Caco-2 (cell line): Measurements from ENCODE around the gene EPS8L1. TPM values are rescaled to one million over a fixed set of nuclear protein-coding genes. Genes with fewer than 3 reads are reported as not detected.

Experiments
- BruUV-seq: library from RNA; stranded (reverse); fragments of 400-500 nt; replicated peaks from 2 replicates; lab custom pipeline; 2021; lab: Mats Ljungman, UMichigan
- CTCF ChIA-PET: fragments of 300-600 bp; sonication (Branson Sonifier 250); formaldehyde crosslinking; loops from one replicate; lab custom pipeline; 2022; ENCODE audit warnings: antibody characterized with exemption; lab: Charles Lee
- POLR2A ChIA-PET: fragments of 300-600 bp; sonication (Branson Sonifier 250); formaldehyde crosslinking; loops from one replicate; lab custom pipeline; 2022; ENCODE audit warnings: antibody characterized with exemption; lab: Charles Lee
- DNase-seq, 2 experiments: peaks; one replicate each; pipeline versions ENCODE4 v3.0.0 to v3.0.0-alpha.2; 2020 to 2022
- H3K27me3 ChIP-seq: replicated peaks from 2 replicates; pipeline ENCODE4 v1.6.0; 2011; ENCODE audit warnings: low read length; ENCODE audit not compliant: control insufficient read depth, insufficient read depth
- H3K36me3 ChIP-seq: 2 replicates; pipeline ENCODE4 v1.5.1; 2011; ENCODE audit warnings: low read length; ENCODE audit not compliant: control insufficient read depth, insufficient read depth
- H3K4me1 ChIP-seq: fragments of 250-450 bp; sonication (Bioruptor Pico); 2 replicates; pipeline ENCODE4 v1.5.1; 2020; ENCODE audit warnings: mild to moderate bottlenecking
- H3K4me3 ChIP-seq: 2 replicates; pipeline ENCODE4 v1.5.1; 2011; ENCODE audit warnings: low read depth, mild to moderate bottlenecking, control low read depth, low read length
- H3K9me3 ChIP-seq: fragments of 250-450 bp; sonication (Bioruptor Pico); 2 replicates; pipeline ENCODE4 v1.5.1; 2020; ENCODE audit warnings: mild to moderate bottlenecking, moderate library complexity
- H3K27ac Mint-ChIP-seq: one replicate; pipeline ENCODE4 v1.8.0; 2022; ENCODE audit warnings: mixed read lengths; ENCODE audit not compliant: unreplicated experiment
- H3K27me3 Mint-ChIP-seq: one replicate; pipeline ENCODE4 v1.8.0; 2022; ENCODE audit warnings: mixed read lengths; ENCODE audit not compliant: insufficient read depth, unreplicated experiment
- H3K36me3 Mint-ChIP-seq: one replicate; pipeline ENCODE4 v1.8.0; 2022; ENCODE audit warnings: mild to moderate bottlenecking, mixed read lengths; ENCODE audit not compliant: insufficient read depth, unreplicated experiment
- H3K4me1 Mint-ChIP-seq: one replicate; pipeline ENCODE4 v1.8.0; 2022; ENCODE audit warnings: low read depth, mixed read lengths; ENCODE audit not compliant: unreplicated experiment
- H3K4me3 Mint-ChIP-seq: one replicate; pipeline ENCODE4 v1.8.0; 2022; ENCODE audit warnings: mild to moderate bottlenecking, moderate library complexity, mixed read lengths; ENCODE audit not compliant: unreplicated experiment
- H3K9me3 Mint-ChIP-seq: one replicate; pipeline ENCODE4 v1.8.0; 2022; ENCODE audit warnings: mixed read lengths; ENCODE audit not compliant: unreplicated experiment
- intact Hi-C: fragments of 100-400 bp; cut with micrococcal nuclease; formaldehyde crosslinking; loops from one replicate; pipeline ENCODE4 v1.10.0; 2022; ENCODE audit not compliant: unreplicated experiment
- total RNA-seq: library from RNA; stranded (reverse); gene quantifications from 2 replicates; pipeline ENCODE4 v1.2.3, GENCODE V29; 2022
- TF ChIP-seq, protein P1 (sequence below), 2 experiments: fragments of 200-600 bp in 1 of 2; IDR thresholded peaks; 1 replicate in 1 of 2; 2 replicates in 1 of 2; pipeline versions ENCODE4 v1.5.1 to v1.8.0; 2011 to 2022; ENCODE audit warnings: antibody characterized with exemption in 1 of 2, control low read depth in 1 of 2, inconsistent platforms in 1 of 2, low read depth in 1 of 2, low read length in 1 of 2, mild to moderate bottlenecking in 1 of 2, moderate library complexity in 1 of 2; ENCODE audit not compliant: insufficient read depth in 1 of 2, severe bottlenecking in 1 of 2, unreplicated experiment in 1 of 2

EPS8L1 gene
- total RNA-seq, 1 experiment from 2014 or later, result 135 TPM

DNA sequence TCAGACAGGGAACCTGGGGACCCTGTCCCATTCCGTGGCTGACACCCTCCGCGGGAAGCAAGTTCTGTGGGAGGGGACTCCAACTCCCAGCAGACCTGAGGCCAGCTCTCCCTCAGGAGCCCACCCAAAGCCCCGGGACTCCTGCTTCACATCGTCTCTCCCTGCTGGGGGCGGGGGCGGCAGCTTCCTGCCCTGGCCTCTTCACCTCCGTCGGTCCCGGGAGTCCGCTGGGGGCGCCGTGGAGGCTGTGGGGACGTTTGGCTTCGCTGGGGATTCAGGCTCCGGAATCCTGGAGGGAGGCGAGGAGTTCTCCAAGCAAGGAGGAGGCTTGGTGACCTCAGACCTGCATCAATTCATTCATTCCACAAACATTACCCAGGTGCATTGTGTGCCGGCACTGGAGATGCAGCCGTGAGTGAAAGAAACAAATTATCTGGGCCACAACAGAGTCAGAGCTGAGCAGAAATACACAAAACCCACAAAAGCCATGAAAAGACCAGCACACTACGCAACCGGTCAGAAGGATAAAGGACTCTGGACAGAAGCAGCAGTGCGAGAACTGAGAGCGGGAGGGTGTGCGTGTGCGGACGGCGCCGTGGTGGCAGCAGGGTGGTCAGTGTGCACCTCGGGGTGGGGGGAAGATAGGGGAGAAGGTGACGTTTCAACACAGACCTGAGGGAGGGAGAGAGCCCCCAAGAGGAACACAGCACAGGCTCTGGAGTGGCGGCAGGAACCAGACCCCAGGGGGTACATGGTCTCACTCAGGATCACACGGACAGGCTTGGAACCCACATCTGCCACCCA lies 19.0 kb downstream of the EPS8L1 start:
- no TSS peak for BruUV-seq
- Histone ChIP-seq H3K36me3 (peaks cover 3% of the 10 kb centered on the region), H3K27me3 (no peaks in the 10 kb centered on the region), H3K9me3 (no peaks in the 10 kb centered on the region), H3K4me3 (no peak overlapping the region), H3K4me1 (no peaks in the 10 kb centered on the region)
- H3K4me1 Mint-ChIP-seq, result no peaks in the 10 kb centered on the region
- peaks cover 41% of the 10 kb centered on the region for H3K36me3 Mint-ChIP-seq
- no peaks in the 10 kb centered on the region for H3K27me3 Mint-ChIP-seq
- TF ChIP-seq, protein P1, sequence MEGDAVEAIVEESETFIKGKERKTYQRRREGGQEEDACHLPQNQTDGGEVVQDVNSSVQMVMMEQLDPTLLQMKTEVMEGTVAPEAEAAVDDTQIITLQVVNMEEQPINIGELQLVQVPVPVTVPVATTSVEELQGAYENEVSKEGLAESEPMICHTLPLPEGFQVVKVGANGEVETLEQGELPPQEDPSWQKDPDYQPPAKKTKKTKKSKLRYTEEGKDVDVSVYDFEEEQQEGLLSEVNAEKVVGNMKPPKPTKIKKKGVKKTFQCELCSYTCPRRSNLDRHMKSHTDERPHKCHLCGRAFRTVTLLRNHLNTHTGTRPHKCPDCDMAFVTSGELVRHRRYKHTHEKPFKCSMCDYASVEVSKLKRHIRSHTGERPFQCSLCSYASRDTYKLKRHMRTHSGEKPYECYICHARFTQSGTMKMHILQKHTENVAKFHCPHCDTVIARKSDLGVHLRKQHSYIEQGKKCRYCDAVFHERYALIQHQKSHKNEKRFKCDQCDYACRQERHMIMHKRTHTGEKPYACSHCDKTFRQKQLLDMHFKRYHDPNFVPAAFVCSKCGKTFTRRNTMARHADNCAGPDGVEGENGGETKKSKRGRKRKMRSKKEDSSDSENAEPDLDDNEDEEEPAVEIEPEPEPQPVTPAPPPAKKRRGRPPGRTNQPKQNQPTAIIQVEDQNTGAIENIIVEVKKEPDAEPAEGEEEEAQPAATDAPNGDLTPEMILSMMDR (IDR thresholded peaks at IDR 0.05; ENCODE audit: insufficient read depth in 1 of 2, low read depth in 1 of 2, low read length in 1 of 2, severe bottlenecking in 1 of 2, unreplicated experiment in 1 of 2), result no peak
- DNase-seq, result peak in 1 of 2 experiments; percentile 37
- intact Hi-C loops, result no loop called here
- H3K27ac Mint-ChIP-seq, result no peak overlapping the region
- no peak overlapping the region for H3K4me3 Mint-ChIP-seq
- CTCF ChIA-PET, result no interaction called here
- POLR2A ChIA-PET, result interaction anchor here (0.6 kb wide), 1 partner anchor 30 kb away, joined by 4 read pairs; no protein-coding TSS in a partner anchor
- no peaks in the 10 kb centered on the region for H3K9me3 Mint-ChIP-seq

DNA sequence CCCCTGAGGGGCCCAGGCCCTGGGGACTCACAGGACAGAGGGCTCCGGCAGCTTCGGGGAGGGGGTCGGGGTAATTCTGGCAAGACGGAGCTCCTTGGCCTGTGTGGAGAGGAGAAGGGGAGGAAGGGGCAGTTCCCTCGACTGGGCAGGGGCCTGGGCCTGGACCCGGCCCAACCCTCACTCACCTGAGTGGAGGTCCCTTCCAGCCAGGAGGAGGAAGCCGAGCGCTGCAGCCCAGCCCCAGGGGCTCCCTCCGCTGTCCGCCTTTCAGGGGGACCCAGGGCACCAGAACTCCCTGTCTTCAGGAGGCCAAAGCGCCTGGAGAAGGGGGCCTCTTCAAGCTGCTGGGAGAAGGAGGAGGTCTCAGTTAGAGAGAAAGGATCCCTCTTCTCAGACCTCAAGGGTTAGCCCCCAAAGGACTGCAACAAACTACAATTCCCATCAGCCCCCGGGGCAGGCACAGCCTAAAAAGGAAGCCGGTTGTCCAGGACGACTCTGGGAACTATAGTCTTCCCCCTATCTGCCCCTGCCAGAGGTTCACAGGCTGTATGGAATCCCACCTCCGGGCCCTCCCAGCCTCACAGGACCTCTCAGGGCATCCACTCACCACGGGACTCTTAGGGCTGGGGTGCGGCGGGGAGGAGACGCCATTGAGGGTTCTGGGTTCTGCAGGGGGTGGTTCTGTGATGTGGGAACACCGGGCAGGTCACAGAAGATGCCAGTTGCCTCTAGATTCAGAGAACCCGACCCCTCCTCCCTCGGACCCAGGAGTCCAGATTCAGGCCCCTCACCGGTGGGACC lies 19.8 kb downstream of the EPS8L1 start:
- no TSS peak for BruUV-seq
- peaks cover 3% of the 10 kb centered on the region for H3K36me3 ChIP-seq
- no peaks in the 10 kb centered on the region for H3K4me1 ChIP-seq
- no peaks in the 10 kb centered on the region for H3K9me3 Mint-ChIP-seq
- H3K9me3 ChIP-seq, result no peaks in the 10 kb centered on the region
- TF ChIP-seq, protein P1 (IDR thresholded peaks at IDR 0.05; ENCODE audit: insufficient read depth in 1 of 2, low read depth in 1 of 2, low read length in 1 of 2, severe bottlenecking in 1 of 2, unreplicated experiment in 1 of 2), result no peak
- H3K4me3 ChIP-seq, result no peak overlapping the region
- H3K27ac Mint-ChIP-seq, result no peak overlapping the region
- intact Hi-C loops, result no loop called here
- H3K4me1 Mint-ChIP-seq, result no peaks in the 10 kb centered on the region
- peaks cover 38% of the 10 kb centered on the region for H3K36me3 Mint-ChIP-seq
- DNase-seq, result no peak
- H3K27me3 Mint-ChIP-seq, result no peaks in the 10 kb centered on the region
- ChIA-PET POLR2A (interaction anchor here (0.6 kb wide), 1 partner anchor 31 kb away, joined by 4 read pairs; no protein-coding TSS in a partner anchor), CTCF (interaction anchor here (0.6 kb wide), 1 partner anchor 326 kb away, joined by 3 read pairs; no protein-coding TSS in a partner anchor)
- H3K27me3 ChIP-seq, result no peaks in the 10 kb centered on the region
- H3K4me3 Mint-ChIP-seq, result no peak overlapping the region

DNA sequence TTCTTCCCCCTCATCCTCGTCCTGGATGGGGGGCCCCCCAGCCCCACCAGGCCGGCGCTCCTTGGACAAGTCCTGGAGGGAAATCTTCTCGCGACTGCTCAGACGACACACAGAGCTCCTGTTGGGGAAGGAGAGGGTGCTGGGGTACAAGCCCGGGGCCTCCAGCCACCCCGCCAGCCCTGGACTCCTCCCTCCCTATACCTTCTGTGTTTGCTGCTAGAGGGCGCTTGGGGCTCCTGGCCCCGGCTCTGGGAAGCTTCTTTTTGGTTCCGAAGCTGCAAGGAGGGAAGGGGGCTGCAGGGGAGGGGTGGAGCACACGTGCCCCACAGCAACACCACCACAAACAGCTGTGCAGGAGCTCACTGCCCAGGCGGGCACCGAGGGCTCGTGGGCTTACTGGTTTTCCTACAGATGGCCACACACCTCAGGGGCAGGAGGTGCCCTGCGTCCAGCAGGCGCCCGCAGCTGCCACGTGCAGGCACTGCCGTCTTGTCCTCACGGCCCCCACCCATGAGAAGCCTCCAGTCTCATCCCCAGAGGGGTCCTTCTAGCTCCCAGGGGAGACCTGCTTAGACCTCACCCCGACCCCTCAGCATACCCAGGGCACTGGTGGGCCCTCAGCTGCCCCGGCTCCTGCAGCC lies 20.5 kb downstream of the EPS8L1 start:
- H3K27me3 Mint-ChIP-seq, result no peaks in the 10 kb centered on the region
- H3K36me3 Mint-ChIP-seq, result peaks cover 31% of the 10 kb centered on the region
- H3K9me3 Mint-ChIP-seq, result no peaks in the 10 kb centered on the region
- TF ChIP-seq, protein P1 (IDR thresholded peaks at IDR 0.05; ENCODE audit: insufficient read depth in 1 of 2, low read depth in 1 of 2, low read length in 1 of 2, severe bottlenecking in 1 of 2, unreplicated experiment in 1 of 2), result no peak
- BruUV-seq, result no TSS peak
- Histone ChIP-seq H3K4me1 (no peaks in the 10 kb centered on the region), H3K9me3 (no peaks in the 10 kb centered on the region), H3K27me3 (no peaks in the 10 kb centered on the region), H3K4me3 (no peak overlapping the region), H3K36me3 (peaks cover 3% of the 10 kb centered on the region)
- H3K4me3 Mint-ChIP-seq, result no peak overlapping the region
- H3K27ac Mint-ChIP-seq, result no peak overlapping the region
- DNase-seq, result no peak
- no peaks in the 10 kb centered on the region for H3K4me1 Mint-ChIP-seq
- ChIA-PET POLR2A (interaction anchor here (0.6 kb wide), 1 partner anchor 35 kb away, joined by 5 read pairs; no protein-coding TSS in a partner anchor), CTCF (interaction anchor here (0.6 kb wide), 2 partner anchors 65 to 326 kb away, joined by 3 read pairs; no protein-coding TSS in a partner anchor)
- intact Hi-C loops, result no loop called here
